Hematopoietic multipotent progenitor cell treated with erythropoietin and hydrocortisone succinate and interleukin-3 and kit ligand, for 17 days (in vitro differentiated cells): ENCODE measurements around the gene PNPLA6.
"Not testable (repeated sequence)": the region's sequence is repeated elsewhere in the genome, so short reads cannot be mapped to it uniquely, and the experiment has no call there.

ENCODE experiments used
- DNase-seq: peaks from one replicate; pipeline ENCODE4 v3.0.0-alpha.2; 2015; ENCODE audit warnings: low spot score

The PNPLA6 gene

DNA sequence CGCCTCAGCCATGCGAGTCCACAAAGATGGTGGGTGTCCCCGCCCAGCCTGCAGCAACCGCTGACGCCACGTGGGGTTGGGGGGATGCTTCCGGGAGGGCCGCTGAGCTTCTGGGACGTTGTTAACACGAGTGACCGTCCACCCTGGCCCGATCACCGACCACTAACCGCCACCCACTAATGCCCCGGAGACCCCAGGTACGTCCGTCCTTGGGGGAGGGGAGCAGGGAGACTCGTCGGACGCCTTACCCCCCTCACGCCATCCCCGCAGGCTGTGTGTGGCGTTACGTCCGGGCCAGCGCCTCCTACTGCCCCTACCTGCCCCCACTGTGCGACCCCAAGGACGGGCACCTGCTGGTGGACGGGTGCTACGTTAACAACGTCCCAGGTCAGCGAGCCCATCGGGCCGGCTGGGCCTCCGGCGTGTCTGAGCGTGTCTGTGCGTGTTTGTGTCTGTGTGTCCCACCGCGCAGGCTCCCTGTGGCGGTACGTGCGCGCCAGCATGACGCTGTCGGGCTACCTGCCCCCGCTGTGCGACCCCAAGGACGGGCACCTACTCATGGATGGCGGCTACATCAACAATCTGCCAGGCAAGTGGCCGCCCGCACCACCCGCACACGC lies 21.3 kb downstream of the PNPLA6 start:
- DNase-seq, result no peak

DNA sequence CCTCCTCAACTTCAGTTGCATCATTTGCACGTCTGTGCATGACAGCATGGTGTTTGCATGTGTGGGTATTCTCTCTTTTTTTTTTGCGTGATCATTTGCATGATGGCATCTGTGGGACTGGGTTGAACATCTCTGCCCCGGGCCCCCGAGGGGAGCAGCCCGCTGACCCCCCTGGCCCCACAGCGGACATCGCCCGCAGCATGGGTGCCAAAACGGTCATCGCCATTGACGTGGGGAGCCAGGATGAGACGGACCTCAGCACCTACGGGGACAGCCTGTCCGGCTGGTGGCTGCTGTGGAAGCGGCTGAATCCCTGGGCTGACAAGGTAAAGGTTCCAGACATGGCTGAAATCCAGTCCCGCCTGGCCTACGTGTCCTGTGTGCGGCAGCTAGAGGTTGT lies 23.1 kb downstream of the PNPLA6 start:
- no peak for DNase-seq

DNA sequence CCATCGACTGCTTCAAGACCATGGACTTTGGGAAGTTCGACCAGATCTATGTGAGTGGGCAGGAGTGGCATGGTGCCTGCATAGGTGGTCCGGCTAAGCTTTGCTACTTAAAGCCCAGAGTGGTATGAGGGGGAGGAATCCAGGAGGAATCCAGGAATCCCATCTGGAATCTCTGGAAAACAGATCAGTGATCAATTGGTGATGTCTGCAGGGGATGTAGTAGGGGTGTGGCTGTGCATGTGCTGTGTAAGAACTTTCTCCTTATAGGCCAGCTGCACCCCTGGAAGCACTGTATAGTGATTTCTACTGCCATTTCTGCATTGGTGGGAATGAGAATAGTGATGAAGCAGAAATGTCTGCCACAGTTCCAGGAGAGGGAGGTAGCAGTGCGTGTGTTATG lies 23.6 kb downstream of the PNPLA6 start:
- no peak for DNase-seq

DNA sequence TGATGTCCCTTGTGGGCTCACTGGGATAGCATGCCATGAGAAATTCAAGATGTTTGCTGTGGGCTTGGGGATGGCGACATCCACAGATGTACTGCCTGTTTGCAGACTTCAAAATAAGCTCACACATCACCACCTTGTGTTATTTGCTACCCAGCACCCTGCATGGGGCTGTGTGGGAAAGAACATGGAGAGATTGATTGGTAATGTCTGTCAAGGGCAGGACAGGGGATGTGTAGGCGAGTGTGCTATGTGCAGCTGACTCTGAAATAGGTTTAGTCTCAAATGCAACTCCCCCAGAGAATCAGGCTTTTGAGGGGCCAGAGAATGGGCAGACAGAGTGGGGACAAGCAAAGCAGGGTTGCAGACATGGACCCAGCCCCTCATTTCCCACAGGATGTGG lies 24.7 kb downstream of the PNPLA6 start:
- DNase-seq, result no peak

DNA sequence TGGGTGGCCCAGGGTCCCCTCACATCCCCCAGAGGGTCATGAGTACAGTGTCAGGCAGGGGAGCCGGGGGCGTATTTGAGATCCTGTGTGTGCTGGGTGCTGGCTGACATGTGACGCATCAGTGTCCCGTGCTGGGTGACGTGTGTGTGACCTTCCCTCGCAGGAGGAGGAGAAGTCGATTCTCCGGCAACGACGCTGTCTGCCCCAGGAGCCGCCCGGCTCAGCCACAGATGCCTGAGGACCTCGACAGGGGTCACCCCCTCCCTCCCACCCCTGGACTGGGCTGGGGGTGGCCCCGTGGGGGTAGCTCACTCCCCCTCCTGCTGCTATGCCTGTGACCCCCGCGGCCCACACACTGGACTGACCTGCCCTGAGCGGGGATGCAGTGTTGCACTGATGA lies 25.8 kb downstream of the PNPLA6 start:
- no peak for DNase-seq

DNA sequence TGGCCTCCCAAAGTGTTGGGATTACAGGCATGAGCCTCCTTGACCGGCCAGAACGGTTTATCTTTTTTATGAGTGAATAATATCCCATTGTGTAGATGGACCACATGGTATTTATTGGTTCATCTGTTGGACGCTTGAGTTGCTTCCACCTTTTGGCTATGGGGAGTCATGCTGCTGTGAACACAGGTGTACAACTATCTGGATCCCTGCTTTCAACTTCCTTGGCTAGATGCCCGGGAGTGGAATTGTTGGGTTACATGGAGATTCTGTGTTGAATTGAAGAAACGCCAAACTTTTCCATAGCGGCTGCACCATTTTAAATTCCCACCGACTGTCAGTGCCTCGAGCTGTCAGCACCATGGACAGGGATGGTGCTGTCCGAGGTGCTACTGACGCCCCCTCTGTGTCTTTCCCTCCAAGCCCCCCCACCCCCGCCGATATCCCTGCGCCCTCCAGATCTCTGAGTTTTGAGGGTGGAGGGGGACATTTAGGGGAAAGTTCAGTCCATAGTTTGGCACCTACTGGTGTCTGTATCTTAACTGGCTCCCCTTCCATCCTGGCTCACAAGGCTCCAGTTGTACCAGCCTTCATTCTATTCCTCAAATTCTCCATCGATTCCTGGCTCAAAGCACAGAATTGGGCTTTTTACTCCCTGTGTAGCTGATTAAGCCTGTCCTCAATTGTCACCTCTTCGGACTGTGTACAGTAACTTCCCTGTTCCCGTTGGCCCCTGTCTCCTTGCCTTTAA lies 27.3 kb downstream of the PNPLA6 start:
- DNase-seq, result no peak

DNA sequence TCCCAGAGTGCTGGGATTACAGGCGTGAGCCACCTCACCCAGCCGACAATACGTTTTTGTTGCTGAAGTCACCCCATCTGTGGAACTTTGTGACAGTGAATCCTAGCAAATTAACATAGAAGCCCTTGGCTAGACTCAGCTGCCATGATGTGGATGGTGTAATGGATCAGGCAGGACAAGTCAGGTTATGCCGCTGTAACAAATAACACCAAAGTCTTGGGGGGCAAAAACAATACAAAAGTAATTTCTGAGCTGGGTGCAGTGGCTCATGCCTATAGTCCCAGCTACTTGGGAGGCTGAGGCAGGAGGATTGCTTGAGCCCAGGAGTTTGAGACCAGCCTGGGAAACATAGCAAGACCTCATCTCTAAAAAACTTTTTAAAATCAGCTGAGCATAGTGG lies 29.3 kb downstream of the PNPLA6 start:
- DNase-seq, result no peak

DNA sequence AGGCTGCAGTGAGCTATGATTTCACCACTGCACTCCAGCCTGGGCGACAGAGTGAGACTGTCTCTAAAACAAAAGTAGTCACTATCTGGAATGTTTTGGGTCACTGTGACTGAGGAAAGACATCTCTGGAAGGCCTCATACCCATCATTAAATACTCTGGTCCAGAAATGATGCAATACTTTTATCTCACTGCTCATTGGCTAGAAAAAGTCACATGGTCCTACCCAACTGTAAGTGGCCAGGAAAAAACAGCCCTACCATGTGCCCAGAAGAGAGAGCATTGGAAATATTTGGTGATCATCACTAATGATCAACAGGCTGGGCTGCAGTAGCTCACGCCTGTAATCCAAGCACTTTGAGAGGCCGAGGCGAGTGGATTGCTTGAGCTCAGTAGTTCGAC lies 29.8 kb downstream of the PNPLA6 start:
- DNase-seq, result no peak

DNA sequence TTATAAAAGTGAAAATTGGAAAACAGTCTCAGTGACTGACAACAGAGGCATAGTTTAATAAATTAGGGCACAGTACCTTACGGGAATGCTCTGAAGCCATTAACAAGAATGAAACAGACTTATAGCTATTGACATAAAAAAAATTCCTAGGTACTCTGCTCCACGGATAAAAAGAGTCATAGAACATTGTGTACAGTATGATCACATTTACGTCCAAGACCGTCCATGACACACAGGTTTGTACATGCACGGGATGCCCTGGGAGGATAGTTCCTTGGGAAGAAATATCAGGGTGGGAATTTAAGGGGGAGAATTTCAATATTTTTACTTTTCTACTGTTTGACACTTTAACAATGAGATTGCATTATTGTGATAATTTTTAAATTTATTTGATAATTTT lies 35.2 kb downstream of the PNPLA6 start:
- no peak for DNase-seq

DNA sequence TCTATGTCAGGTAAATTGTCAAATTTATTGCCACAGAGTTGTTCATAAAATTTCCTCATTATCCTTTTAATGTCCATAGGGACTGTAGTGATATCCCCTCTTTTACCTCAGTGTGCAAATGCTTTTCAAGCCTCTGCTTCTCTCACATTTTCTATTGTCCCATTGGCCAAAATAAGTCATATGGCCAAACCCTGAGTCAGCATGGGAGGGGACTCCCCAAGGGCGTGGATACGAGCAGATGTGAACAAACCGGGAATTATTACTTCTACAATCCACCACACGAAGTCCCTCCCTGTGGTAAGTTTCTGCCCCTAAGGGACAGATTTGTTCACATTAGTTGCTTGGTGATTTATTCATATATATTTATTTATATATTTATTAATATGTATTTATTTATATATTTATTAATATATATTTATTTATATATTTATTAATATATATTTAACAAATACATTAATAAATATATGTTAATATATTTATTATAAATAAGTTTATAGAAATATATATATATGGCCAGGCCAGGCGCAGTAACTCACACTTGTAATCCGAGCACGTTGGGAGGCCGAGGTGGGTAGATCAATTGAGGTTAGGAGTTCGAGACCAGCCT lies 40.0 kb downstream of the PNPLA6 start:
- DNase-seq, result peak; percentile 23

DNA sequence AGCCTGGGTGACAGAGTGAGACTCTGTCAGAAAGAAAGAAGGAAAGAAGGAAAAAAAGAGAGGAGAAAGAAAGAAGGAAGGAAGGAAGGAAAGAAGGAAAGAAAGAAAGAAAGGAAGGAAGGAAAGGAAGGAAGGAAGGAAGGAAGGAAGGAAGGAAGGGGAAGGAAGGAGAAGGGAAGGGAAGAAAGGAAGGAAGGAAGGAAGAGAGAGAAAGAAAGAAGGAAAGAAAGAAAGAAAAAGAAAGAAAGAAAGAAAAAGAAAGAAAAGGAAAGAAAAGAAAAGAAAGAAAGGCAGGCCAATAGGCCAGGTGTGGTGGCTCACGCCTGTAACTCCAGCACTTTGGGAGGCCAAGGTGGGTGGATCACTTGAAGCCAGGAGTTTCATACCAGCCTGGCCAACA lies 41.9 kb downstream of the PNPLA6 start:
- DNase-seq, result not testable (repeated sequence)

DNA sequence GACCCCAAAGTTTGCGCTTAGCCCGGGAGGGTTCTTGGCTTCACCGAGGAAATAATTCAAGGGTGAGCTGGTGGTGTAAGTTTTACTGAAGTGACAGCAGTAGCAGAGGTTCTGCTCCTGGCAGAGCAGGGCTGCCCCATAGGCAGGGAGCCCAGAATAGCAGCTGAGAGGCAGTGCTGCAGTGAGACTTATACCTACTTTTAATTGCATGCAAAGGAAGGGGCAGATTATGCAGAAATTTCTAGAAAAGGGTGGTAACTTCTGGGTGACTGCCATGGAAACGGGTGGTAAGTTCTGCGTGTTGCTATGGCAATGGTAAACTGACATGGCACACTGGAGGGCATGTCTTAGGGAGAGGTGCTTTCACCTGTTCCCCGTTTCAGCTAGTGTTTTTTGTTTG lies 42.6 kb downstream of the PNPLA6 start:
- no peak for DNase-seq

DNA sequence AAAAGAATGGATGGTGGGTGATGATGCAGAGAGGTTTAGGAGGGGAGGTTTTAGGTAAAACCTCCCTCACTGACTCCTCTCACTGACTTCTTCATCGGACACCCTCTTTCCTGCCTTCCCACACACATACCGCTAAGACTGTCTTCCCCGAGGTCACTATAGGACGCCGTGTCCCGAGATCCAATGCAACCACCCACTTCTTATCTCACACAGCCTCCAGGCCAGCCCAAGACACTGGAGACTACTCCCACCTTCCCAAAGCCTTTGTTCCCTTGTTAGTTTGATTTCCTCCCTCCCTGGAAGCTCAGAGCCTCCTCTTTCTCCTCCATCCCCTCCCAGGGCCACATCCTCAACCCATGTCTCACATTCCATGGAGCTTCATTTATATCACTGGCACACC lies 43.7 kb downstream of the PNPLA6 start:
- no peak for DNase-seq

DNA sequence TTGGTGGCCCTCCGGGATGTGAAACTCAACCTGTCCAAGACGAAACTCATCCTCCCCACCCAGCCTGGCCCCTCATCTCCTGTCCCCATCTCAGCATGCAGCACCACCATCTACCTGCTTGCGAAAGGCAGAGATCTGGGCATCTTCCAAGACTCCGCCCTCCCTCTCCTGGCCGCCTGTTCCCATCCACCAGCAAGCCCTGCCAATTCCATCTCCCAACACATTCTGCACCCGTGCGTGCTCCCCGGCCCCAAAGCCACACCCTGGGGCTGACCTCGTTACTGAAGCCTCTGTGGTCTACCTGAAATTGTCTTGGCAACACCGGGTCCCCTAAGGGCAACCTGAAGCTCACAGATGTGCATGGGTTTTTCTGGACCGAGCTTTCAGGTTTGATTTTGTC lies 46.9 kb downstream of the PNPLA6 start:
- no peak for DNase-seq

DNA sequence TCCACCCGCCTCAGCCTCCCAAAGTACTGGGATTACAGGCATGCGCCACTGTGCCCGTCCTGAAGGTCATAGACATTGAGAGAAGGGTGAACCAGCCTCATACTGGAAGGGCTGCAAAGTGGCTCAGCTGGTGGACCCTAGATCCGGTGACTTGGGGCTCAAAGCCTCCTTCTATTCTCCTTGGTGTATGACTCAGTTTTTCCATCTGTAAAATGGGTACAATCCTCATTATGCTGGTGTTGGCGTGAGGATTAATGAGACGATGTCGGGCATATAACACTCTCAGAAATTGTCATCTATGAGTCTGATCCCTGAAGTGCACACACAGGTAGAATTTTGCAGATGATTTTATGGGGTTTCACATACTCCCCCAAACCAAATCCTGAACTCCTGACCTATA lies 54.3 kb downstream of the PNPLA6 start:
- no peak for DNase-seq

DNA sequence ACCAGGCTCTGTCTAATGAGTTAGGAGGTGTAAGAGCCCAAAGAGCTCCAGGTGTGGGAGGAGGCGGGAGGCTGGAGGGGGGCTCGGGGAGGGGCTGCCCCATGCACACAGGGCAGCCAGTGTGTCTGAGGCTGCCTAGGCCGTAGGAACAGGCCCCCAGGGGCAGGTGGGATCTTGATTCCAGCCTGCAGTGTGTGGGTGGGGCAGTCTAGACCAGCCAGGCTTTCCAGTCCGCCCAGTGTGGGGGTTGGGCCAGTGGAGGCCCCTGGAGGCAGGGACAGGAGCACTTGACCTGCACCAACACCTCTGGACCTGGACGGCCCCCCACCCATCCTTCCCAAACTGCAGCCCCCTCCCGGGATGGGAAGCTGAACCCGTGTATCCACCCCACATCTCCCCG lies 54.7 kb downstream of the PNPLA6 start:
- no peak for DNase-seq

DNA sequence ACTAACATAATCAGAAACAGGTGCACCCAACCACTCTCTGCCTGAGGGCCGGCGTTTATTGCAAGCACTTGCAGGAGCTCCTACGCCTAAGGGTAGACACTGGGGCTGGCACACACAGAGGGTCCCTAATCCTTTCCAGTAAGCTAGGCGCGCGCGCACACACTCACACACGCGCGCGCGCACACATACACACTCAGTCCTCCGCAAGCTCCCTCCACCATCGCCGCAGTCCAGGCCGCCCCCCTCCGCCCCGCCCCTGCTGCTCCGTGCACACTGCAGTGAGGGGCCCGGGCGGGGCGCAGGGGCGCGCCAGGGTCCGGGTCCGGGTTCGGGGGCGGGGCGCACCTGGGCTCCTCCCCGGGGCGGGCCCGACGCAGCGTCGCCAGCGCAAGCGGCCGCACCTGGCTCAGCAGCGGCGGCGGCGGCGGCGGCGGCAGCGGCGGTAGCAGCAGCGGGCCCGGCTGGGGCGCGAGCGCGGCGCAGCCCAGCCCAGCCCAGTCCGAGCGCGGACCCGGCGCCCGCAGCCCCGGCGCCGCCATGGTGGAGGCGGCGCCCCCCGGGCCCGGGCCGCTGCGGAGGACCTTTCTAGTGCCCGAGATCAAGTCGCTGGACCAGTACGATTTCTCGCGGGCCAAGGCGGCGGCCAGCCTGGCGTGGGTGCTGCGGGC lies 60.1 kb downstream of the PNPLA6 start, which contains the start of gene CAMSAP3:
CAMSAP3 (plus strand) TSS at position 398 of the 668 bp plus-strand sequence; CDS start at position 538, 140 bp downstream.
- no peak for DNase-seq

DNA sequence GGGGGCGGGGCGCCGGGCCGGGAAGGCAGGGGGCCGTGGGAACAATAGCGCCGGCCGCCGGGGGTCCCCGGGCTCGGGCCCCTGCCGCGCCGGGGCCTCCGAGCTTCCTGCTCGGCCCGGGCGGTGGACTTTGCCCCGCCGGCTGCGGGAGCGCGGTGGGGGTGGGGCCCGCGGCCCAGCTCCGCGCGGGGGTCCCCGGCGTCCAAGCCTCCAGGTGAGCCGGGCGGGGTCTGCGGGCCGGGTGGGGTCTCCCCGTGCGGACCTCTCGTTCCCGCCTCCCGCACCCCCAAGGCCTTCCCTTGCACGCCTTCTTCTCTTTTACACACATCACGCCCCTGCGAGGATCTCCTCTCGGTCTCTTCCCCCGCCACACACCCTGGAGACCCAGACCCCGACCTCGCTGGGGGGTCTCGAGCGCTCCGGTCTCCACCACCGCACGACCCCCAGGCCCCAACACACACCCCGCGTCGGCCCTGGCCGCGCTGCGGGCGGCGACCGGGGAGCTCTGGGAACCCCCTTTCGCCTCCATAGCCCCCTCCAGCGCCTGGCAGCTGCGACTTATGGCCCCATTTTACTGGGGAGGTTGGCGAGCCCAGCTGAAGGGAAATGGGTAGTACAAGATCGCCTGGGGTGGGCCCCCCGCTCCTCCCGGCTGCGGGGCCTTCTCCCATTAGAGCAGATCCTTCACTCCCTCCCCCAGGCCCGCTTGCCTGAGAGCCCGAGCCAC lies 60.9 kb downstream of the PNPLA6 start:
- no peak for DNase-seq

DNA sequence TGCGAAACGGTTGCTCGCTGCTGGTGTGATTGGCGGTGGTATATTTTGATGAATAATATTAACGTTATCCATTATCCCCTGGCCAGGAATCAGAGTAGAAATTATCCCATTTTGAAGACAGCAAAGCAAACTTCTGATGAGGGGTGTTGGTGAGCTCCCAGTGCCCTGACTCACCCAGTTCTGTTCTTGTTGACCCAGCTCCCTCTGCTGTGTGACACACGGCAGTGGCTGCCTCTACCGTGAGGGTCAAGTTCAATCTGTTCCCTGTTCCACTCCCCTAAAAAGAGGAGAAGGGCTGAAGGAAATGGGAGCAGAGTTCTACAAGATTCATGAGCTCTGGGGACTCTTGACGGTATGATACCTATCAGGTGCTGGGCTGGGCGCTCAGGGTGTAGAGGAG lies 62.2 kb downstream of the PNPLA6 start:
- DNase-seq, result no peak

DNA sequence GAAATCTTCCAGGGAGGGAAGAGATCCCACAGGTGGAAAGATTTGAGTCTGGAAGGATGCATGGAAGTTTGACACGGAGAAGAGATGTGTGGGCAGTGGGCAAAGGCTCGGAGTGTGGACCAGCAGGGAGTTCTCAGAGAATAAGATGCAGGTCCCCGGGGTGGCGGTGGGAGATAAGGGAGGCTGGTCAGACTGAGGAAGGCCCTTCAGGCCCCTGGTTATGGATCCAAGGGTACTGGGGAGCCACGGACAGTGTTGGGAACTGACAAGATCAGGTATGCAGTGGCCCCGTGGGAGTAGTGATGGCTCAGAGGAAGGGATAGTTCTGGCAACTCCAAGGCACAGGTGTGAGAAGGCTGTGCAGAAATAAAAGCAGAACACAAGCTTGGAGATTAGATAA lies 62.7 kb downstream of the PNPLA6 start:
- no peak for DNase-seq

DNA sequence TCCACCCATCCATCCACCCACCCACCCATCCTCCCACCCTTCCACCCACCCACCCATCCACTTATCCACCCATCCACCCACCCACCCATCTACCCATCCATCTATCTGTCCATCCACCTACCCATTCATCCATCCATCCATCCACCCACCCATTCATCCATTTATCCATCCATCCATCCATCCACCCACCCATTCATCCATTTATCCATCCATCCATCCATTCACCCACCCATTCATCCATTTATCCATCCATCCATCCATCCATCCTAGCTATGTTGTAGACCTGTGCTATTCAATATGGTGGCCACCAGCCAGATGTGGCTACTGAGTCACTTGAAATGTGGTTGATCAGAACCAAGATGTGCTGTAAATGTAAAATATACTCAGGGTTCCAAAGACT lies 65.2 kb downstream of the PNPLA6 start:
- DNase-seq, result no peak

DNA sequence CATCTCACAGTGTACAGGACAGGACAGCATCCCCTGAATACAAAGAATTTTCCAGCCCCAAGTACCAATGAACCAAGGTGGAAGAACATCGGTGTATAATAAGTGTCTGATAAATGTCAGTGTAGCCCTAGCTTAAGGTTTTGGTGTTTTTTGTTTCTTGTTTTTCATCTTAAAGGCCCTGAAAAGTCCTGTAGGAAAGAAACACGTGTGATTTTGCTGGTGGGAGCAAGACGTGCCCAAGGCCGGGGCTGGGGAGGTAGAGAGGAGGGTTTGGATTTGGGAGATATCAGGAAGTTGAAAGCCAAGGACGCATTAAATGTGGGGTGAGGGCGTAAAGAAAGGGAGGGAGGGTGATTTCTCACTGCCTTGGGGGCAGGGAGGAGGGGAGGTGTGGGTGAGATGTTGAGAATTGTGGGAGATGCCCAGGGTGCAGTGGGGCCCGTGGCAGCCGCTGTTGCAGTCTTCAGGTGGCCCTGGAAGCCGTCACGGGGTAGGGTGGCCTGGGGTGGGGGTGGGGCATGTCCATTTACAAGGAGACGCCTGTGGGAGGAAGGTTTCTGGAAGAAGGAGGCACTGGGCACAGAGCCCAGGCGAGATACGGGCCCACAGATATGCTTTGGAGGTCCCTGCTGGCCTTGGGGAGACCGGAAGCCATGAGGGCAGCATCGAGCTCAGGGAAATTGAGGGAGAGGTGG lies 66.9 kb downstream of the PNPLA6 start:
- DNase-seq, result no peak
